NCI-H2227 treated with DMSO at 0.1 percent for 48 hours (cell line): ENCODE measurements around the gene OTULIN.

ENCODE experiments used
- DNase-seq: peaks from one replicate; lab custom pipeline; 2025; lab: John Stamatoyannopoulos, UW

Gene OTULIN

DNA sequence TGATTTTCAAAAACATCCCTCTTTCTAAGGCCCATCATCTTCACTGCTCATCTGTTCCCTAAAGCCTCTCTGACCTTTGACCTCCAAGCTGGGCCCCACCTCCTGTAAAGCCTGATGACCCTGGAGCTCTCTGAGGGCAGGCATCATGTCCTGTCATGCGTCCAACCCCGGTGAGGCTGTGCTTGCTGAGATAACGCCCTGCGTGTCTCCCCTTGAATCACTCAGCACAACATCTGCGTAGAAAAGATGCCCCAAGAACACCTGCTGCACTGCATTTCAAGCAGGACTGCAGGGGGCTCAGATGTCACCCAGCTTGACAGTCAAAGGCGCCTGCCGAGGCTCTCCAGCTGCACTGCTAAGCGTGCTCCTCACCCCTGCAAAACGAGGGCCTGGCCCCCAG, 78.0 kb downstream of the OTULIN start:
- no peak for DNase-seq

DNA sequence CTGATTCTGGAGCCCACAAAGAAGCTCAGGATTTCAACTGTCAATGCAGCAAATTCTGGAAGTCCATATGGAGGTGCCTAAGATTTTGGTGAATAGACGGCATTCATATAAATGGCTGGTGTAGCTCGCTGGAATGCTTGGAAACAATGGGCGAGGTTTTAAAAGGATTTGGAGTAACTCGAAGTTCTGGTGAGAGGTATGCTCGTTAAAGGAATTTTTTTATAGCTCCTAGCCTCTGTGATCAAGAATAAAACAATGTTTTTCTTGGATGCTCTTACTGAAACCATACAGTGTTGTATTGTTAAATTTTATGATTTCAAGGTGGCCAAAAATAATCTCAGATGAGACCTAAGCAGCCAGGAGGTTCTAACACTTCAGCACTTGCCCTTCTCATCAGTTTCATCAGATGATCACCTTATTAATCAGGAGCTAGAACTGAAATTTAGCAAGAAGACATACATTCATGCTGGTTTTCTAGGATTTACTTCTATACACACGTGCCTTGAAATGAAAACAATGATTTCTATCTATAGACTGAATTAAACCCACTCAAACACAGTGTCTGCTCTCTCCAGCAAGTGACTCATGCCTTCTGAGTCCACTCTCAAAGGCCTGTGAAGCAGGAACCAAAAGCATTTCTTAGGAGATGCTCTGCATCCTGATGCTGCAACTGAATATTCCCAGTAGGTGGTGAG, 79.2 kb downstream of the OTULIN start:
- DNase-seq: no peak

DNA sequence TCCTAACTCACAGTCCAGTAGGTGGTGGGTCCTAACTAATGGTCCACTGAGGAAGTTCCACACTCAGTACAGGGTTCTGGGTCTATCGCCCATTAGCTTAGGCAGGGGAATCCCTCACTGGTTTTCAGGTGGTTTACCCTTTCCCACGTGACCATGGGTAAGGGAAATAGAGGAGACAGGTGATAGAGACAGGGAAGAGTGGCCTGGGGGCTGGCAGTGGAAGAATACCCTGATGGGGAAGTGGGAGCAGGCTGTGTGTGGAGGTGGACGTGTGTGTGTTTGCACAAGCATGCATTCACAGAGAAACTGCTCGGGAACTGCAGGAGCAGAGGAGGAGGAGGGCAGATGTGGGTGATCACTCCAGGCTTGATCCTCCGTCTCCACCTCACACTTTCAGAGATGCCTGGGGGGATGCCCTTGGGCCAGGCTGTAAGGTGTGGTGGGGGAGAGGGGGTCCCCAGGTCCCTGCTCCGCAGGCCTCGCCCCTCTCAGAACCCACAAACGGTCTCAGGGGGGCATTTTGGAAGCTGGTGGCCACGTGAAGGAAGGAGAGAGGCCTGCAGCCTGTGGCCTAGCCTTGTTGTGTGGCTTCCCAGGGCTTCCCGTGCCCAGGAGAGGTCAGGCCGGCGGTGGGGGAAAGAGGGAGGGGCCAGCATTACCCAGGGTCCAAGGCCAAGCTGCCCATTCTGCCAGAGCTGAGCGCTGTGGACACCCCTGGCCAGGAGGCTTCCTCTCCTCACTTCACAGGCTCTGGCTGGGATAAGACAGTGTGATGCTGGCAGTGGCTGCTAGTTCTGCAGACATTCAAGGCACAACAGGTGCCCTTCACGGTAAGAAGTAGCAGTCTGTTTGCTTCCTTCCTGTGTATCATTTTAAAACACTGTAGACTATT, 80.0 kb downstream of the OTULIN start:
- DNase-seq: no peak

DNA sequence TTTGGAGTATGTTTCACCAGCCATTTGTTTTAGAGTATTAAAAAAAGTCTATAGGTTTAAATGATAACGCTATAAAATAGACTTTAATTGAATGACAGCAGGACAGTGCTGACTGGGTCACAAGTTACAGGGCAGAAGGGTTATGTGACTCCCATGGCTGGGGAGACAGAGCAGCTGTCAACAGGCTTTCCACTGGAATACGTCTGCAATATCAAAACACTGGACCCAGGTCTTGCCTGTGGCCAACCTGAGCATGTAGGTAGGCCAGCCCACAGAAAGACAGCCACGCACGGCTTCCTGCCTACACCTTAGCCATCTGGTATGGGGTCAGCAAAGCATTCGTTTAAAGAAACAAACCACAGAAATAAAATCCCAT, 80.7 kb downstream of the OTULIN start:
- no peak for DNase-seq

DNA sequence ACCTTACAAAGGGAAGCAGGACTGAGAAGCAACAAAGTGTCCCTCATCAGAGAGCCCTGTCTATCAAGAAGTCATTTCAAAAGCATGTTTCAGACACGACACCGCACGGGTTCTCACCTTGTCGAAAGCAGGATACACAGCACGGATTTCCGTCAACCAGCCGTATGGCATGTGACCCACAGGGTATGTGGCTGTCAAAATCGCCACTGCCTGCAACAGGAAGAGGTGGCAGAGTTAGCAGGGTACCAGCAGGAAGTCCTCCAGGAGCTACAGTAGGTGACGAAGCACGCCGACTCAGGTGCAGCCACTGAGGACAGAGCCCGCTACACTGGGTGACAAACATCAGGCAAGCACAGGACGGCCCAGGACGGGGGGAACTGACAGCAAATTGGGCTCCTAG, 81.2 kb downstream of the OTULIN start:
- no peak for DNase-seq

DNA sequence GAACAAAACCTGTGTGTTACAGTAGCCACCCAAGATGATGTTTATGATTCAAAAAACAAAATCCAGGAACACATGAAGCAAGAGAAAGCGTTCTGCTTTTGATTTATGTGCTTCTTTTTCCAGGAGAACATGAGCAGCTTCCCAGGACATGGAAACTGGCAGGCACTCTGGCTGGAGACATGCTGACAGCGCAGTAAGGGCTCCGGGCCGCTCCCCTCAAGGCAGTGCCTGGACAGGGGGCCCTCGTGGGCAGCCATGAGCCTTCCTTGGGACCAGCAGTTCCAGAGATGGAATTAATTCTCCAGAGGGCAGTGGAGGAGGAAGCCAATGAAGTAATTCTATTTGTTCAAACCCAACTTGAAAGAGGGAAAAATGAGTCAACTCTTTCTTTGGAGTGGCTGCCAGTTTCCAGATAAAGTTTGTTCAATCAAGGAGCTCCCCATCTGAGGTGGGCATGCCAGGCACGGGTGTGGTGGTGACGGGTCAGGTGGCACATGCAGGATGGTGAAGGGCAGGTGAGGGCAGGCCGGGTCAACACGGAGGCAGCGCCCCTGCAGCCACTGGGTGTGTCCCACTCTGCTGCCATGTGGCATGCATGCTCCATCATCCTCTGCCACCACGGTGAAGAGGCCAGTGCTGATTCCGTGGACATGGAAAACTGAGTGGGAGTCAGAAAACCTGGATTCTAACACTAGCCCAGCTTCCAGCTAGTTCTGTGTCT, 83.8 kb downstream of the OTULIN start:
- no peak for DNase-seq
